ENCODE data around the gene FIGNL2.

GRCh38 chr12:51809193-51809592, 39.3 kb downstream of the FIGNL2 start:
- no peak for TF ChIP-seq CTCF (IDR thresholded peaks at IDR 0.05; ENCODE audit: low read depth, low read length)
- no peak for TF ChIP-seq EZH2phosphoT487 (IDR thresholded peaks at IDR 0.05; ENCODE audit: low read depth)
